Caco-2 (cell line): ENCODE measurements around the gene NDUFA12. TPM values are rescaled to one million over a fixed set of nuclear protein-coding genes. Genes with fewer than 3 reads are reported as not detected.

ENCODE experiments used
- BruUV-seq: library from RNA; stranded (reverse); fragments of 400-500 nt; replicated peaks from 2 replicates; lab custom pipeline; 2021; lab: Mats Ljungman, UMichigan
- CTCF ChIA-PET: fragments of 300-600 bp; sonication (Branson Sonifier 250); formaldehyde crosslinking; loops from one replicate; lab custom pipeline; 2022; ENCODE audit warnings: antibody characterized with exemption; lab: Charles Lee
- POLR2A ChIA-PET: fragments of 300-600 bp; sonication (Branson Sonifier 250); formaldehyde crosslinking; loops from one replicate; lab custom pipeline; 2022; ENCODE audit warnings: antibody characterized with exemption; lab: Charles Lee
- DNase-seq, 2 experiments: peaks; one replicate each; pipeline versions ENCODE4 v3.0.0 to v3.0.0-alpha.2; 2020 to 2022
- H3K27me3 ChIP-seq: replicated peaks from 2 replicates; pipeline ENCODE4 v1.6.0; 2011; ENCODE audit warnings: low read length; ENCODE audit not compliant: control insufficient read depth, insufficient read depth
- H3K36me3 ChIP-seq: 2 replicates; pipeline ENCODE4 v1.5.1; 2011; ENCODE audit warnings: low read length; ENCODE audit not compliant: control insufficient read depth, insufficient read depth
- H3K4me1 ChIP-seq: fragments of 250-450 bp; sonication (Bioruptor Pico); 2 replicates; pipeline ENCODE4 v1.5.1; 2020; ENCODE audit warnings: mild to moderate bottlenecking
- H3K4me3 ChIP-seq: 2 replicates; pipeline ENCODE4 v1.5.1; 2011; ENCODE audit warnings: low read depth, mild to moderate bottlenecking, control low read depth, low read length
- H3K9me3 ChIP-seq: fragments of 250-450 bp; sonication (Bioruptor Pico); 2 replicates; pipeline ENCODE4 v1.5.1; 2020; ENCODE audit warnings: mild to moderate bottlenecking, moderate library complexity
- H3K27ac Mint-ChIP-seq: one replicate; pipeline ENCODE4 v1.8.0; 2022; ENCODE audit warnings: mixed read lengths; ENCODE audit not compliant: unreplicated experiment
- H3K27me3 Mint-ChIP-seq: one replicate; pipeline ENCODE4 v1.8.0; 2022; ENCODE audit warnings: mixed read lengths; ENCODE audit not compliant: insufficient read depth, unreplicated experiment
- H3K36me3 Mint-ChIP-seq: one replicate; pipeline ENCODE4 v1.8.0; 2022; ENCODE audit warnings: mild to moderate bottlenecking, mixed read lengths; ENCODE audit not compliant: insufficient read depth, unreplicated experiment
- H3K4me1 Mint-ChIP-seq: one replicate; pipeline ENCODE4 v1.8.0; 2022; ENCODE audit warnings: low read depth, mixed read lengths; ENCODE audit not compliant: unreplicated experiment
- H3K4me3 Mint-ChIP-seq: one replicate; pipeline ENCODE4 v1.8.0; 2022; ENCODE audit warnings: mild to moderate bottlenecking, moderate library complexity, mixed read lengths; ENCODE audit not compliant: unreplicated experiment
- H3K9me3 Mint-ChIP-seq: one replicate; pipeline ENCODE4 v1.8.0; 2022; ENCODE audit warnings: mixed read lengths; ENCODE audit not compliant: unreplicated experiment
- CTCF ChIP-seq, 2 experiments: fragments of 200-600 bp in 1 of 2; IDR thresholded peaks; 1 replicate in 1 of 2; 2 replicates in 1 of 2; pipeline versions ENCODE4 v1.5.1 to v1.8.0; 2011 to 2022; ENCODE audit warnings: antibody characterized with exemption in 1 of 2, control low read depth in 1 of 2, inconsistent platforms in 1 of 2, low read depth in 1 of 2, low read length in 1 of 2, mild to moderate bottlenecking in 1 of 2, moderate library complexity in 1 of 2; ENCODE audit not compliant: insufficient read depth in 1 of 2, severe bottlenecking in 1 of 2, unreplicated experiment in 1 of 2
- intact Hi-C: fragments of 100-400 bp; cut with micrococcal nuclease; formaldehyde crosslinking; loops from one replicate; pipeline ENCODE4 v1.10.0; 2022; ENCODE audit not compliant: unreplicated experiment
- total RNA-seq: library from RNA; stranded (reverse); gene quantifications from 2 replicates; pipeline ENCODE4 v1.2.3, GENCODE V29; 2022

The NDUFA12 gene
- total RNA-seq, 1 experiment from 2014 or later, result 131 TPM

GRCh38 chr12:94998326-94998725, 5.2 kb downstream of the NDUFA12 start:
- Histone ChIP-seq H3K4me1 (peaks cover 4% of the 10 kb centered on the region; the same call in 1 of the 2 replicates), H3K27me3 (no peaks in the 10 kb centered on the region), H3K4me3 (no peak overlapping the region), H3K36me3 (peaks cover 2% of the 10 kb centered on the region), H3K9me3 (no peaks in the 10 kb centered on the region)
- Mint-ChIP-seq H3K9me3 (no peaks in the 10 kb centered on the region), H3K27ac (no peak overlapping the region), H3K4me3 (no peak overlapping the region), H3K36me3 (peaks cover 10% of the 10 kb centered on the region), H3K4me1 (peaks cover 7% of the 10 kb centered on the region), H3K27me3 (no peaks in the 10 kb centered on the region)
- DNase-seq, result no peak
- CTCF ChIA-PET, result no interaction called here
- intact Hi-C loops, result no loop called here
- BruUV-seq, result no TSS peak
- no peak for TF ChIP-seq CTCF (IDR thresholded peaks at IDR 0.05; ENCODE audit: insufficient read depth in 1 of 2, low read depth in 1 of 2, low read length in 1 of 2, severe bottlenecking in 1 of 2, unreplicated experiment in 1 of 2)
- POLR2A ChIA-PET, result interaction anchor here (0.6 kb wide), 1 partner anchor 379 kb away, joined by 3 read pairs; no protein-coding TSS in a partner anchor

- BruUV-seq, result no TSS peak
- Mint-ChIP-seq H3K36me3 (peaks cover 11% of the 10 kb centered on the region), H3K27me3 (no peaks in the 10 kb centered on the region), H3K27ac (no peak overlapping the region), H3K4me3 (no peak overlapping the region), H3K4me1 (peaks cover 4% of the 10 kb centered on the region), H3K9me3 (no peaks in the 10 kb centered on the region)
- no peaks in the 10 kb centered on the region for H3K9me3 ChIP-seq
- POLR2A ChIA-PET, result no interaction called here
- no peak for DNase-seq
- H3K4me1 ChIP-seq, result peaks cover 3% of the 10 kb centered on the region; the same call in 1 of the 2 replicates
- TF ChIP-seq CTCF (IDR thresholded peaks at IDR 0.05; ENCODE audit: insufficient read depth in 1 of 2, low read depth in 1 of 2, low read length in 1 of 2, severe bottlenecking in 1 of 2, unreplicated experiment in 1 of 2), result no peak
- no peak overlapping the region for H3K4me3 ChIP-seq
- intact Hi-C loops, result no loop called here
- H3K36me3 ChIP-seq, result peaks cover 2% of the 10 kb centered on the region
- no peaks in the 10 kb centered on the region for H3K27me3 ChIP-seq
- CTCF ChIA-PET, result no interaction called here
Measured at GRCh38 chr12:94997726-94998125, 5.8 kb downstream of the NDUFA12 start.

- H3K4me1 Mint-ChIP-seq, result no peaks in the 10 kb centered on the region
- H3K9me3 Mint-ChIP-seq, result no peaks in the 10 kb centered on the region
- BruUV-seq, result no TSS peak
- Histone ChIP-seq H3K27me3 (no peaks in the 10 kb centered on the region), H3K4me3 (no peak overlapping the region), H3K9me3 (no peaks in the 10 kb centered on the region), H3K4me1 (no peaks in the 10 kb centered on the region), H3K36me3 (peaks cover 2% of the 10 kb centered on the region)
- CTCF ChIA-PET, result no interaction called here
- intact Hi-C loops, result no loop called here
- peaks cover 18% of the 10 kb centered on the region for H3K36me3 Mint-ChIP-seq
- no peak for DNase-seq
- no peak overlapping the region for H3K27ac Mint-ChIP-seq
- TF ChIP-seq CTCF (IDR thresholded peaks at IDR 0.05; ENCODE audit: insufficient read depth in 1 of 2, low read depth in 1 of 2, low read length in 1 of 2, severe bottlenecking in 1 of 2, unreplicated experiment in 1 of 2), result no peak
- H3K4me3 Mint-ChIP-seq, result no peak overlapping the region
- POLR2A ChIA-PET, result no interaction called here
- H3K27me3 Mint-ChIP-seq, result no peaks in the 10 kb centered on the region
Measured at GRCh38 chr12:94997061-94997460, 6.4 kb downstream of the NDUFA12 start.
